ENCODE measurements around the gene ABCA1. TPM values are rescaled to one million over a fixed set of nuclear protein-coding genes. Genes with fewer than 3 reads are reported as not detected.
A peak's percentile ranks its signal among the peaks of the same experiment; 100 is the strongest.

The ABCA1 gene
- total RNA-seq, 4 donors from 2014 or later: 59.2 to 84.1 (median 80.5) TPM

DNA sequence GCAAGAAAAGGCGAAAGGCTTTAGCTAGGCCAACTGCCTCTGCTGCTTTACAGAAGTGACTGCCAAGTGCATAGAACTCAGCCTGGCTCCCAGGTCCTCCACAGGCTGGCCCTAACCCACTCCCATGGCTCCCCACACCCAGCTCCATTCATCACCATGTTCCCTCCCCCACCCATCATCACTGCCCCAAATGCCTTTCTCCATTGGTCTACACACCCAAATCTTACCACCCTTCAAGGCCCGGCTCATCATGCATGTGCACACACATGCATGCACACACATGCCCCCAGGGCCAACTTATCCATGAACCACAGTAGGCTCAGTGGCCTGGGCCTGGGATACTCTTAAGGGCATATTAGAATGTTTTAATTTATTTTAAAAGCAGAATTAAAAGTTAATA, 44.8 kb downstream of the ABCA1 start:
- peaks cover 0 to 37% (median 12%) of the 10 kb centered on the region in 4 donors for H3K4me1 ChIP-seq

DNA sequence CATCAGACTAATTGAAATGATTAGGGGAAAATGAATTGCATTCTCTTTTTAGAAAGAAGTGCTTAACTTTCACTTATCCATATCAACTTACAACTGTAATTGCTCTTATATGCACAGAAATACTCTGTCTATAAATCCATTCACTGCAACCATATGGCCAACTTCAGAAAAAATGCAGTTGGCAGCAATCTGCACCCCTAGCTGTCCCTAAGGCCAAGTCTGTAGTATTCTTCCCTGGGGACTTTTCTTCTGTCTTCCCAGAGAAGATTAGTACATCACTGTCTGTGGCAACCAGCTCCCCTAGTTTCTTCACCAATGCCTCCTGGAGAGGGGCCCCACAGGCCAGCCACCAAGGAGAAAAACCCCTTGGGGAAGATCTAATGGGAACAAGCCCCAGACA, 45.4 kb downstream of the ABCA1 start:
- H3K9me3 ChIP-seq: no peaks in the 10 kb centered on the region
- peaks cover 0 to 41% (median 12%) of the 10 kb centered on the region in 4 donors for H3K4me1 ChIP-seq
- no peaks in the 10 kb centered on the region for H3K27me3 ChIP-seq
- H3K4me3 ChIP-seq: no peak overlapping the region
- TF ChIP-seq, protein P1, sequence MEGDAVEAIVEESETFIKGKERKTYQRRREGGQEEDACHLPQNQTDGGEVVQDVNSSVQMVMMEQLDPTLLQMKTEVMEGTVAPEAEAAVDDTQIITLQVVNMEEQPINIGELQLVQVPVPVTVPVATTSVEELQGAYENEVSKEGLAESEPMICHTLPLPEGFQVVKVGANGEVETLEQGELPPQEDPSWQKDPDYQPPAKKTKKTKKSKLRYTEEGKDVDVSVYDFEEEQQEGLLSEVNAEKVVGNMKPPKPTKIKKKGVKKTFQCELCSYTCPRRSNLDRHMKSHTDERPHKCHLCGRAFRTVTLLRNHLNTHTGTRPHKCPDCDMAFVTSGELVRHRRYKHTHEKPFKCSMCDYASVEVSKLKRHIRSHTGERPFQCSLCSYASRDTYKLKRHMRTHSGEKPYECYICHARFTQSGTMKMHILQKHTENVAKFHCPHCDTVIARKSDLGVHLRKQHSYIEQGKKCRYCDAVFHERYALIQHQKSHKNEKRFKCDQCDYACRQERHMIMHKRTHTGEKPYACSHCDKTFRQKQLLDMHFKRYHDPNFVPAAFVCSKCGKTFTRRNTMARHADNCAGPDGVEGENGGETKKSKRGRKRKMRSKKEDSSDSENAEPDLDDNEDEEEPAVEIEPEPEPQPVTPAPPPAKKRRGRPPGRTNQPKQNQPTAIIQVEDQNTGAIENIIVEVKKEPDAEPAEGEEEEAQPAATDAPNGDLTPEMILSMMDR (IDR thresholded peaks at IDR 0.05): no peak
- no peak for TF ChIP-seq POLR2A (IDR thresholded peaks at IDR 0.05)
- H3K36me3 ChIP-seq: peaks cover 0 to 79% (median 5%) of the 10 kb centered on the region in 3 donors
- no peak overlapping the region for H3K27ac ChIP-seq
- DNase-seq (ENCODE audit: low spot score in 2 of 2): no peak

More for the DNA sequence above, 44.8 kb downstream of the ABCA1 start:
- WGBS, 2 donors: 92 to 94% methylated on average over 2 of the region's 2 CpGs
- Histone ChIP-seq H3K27me3 (no peaks in the 10 kb centered on the region), H3K36me3 (peaks cover 0 to 84% (median 8%) of the 10 kb centered on the region in 3 donors), H3K9me3 (no peaks in the 10 kb centered on the region), H3K4me3 (no peak overlapping the region), H3K27ac (no peak overlapping the region)
- TF ChIP-seq EP300 (IDR thresholded peaks at IDR 0.05): no peak
- TF ChIP-seq POLR2A (IDR thresholded peaks at IDR 0.05): no peak
- TF ChIP-seq, protein P1 (IDR thresholded peaks at IDR 0.05): no peak
- DNase-seq (ENCODE audit: low spot score in 2 of 2): no peak

DNA sequence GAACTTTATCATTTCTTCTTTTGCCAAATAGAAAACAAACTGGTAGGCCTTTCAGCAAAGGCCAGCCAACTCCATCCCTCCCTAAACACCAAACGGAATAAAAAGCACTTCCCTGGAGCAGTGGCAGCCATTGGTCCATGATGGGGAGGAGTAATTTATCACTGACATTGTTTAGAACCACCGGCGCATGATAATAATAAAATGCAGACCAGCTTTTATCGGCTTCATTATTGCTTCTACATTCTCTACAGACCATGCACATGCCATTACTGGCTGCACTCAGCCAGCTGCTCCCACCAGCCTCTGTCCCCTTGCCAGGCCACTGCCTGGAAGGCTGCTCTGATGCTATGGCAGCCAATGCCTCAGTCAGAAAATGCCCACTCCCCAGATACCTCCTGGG, 45.9 kb downstream of the ABCA1 start:
- no peak for TF ChIP-seq POLR2A (IDR thresholded peaks at IDR 0.05)
- no peak for TF ChIP-seq EP300 (IDR thresholded peaks at IDR 0.05)
- TF ChIP-seq, protein P1 (IDR thresholded peaks at IDR 0.05): no peak
- Histone ChIP-seq H3K4me3 (no peak overlapping the region), H3K4me1 (peaks cover 0 to 41% (median 12%) of the 10 kb centered on the region in 4 donors), H3K27me3 (no peaks in the 10 kb centered on the region), H3K9me3 (no peaks in the 10 kb centered on the region), H3K27ac (no peak overlapping the region), H3K36me3 (peaks cover 0 to 79% (median 5%) of the 10 kb centered on the region in 3 donors)
- WGBS, 2 donors: 60 to 65% methylated on average over 4 of the region's 4 CpGs
- no peak for DNase-seq (ENCODE audit: low spot score in 2 of 2)

DNA sequence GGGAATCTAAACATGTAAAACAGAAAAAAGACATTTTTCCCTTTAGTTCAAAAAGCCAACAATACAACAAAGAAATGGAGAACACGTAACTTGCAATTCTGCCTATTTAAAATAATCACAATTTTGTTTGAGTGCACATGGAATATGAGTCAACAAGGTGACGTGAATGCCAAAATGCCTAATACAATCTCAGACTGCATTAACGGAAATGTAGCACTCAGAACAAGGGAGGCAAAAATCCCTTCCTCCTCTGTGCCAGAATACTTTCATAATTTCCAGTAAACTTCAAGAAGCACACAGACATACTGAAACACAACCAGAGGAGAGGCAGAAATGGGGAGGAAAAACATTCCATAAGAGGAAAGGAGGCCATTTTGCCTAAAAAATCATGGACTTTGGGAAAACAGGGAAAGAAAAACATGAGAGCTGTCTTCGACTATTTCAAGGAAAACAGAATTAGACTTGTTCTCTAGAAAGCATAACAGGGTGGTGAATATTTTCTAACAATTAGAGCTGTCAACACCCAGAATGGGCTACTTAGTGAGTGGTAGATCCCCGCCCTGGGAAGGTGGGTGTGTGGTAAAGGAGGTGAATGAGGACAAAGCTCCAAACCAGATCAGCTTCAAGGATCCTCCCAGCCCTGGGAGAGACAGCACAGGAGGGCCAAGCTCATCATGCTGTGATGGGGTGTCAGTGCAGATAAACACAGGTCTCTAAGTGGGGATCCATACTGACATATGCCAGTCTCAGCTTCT, 48.2 kb downstream of the ABCA1 start:
- no peak for DNase-seq (ENCODE audit: low spot score in 2 of 2)
- H3K4me3 ChIP-seq: no peak overlapping the region
- H3K9me3 ChIP-seq: no peaks in the 10 kb centered on the region
- no peaks in the 10 kb centered on the region for H3K27me3 ChIP-seq
- H3K4me1 ChIP-seq: peaks cover 0 to 41% (median 12%) of the 10 kb centered on the region in 4 donors
- 34 to 44% methylated on average over 5 of the region's 5 CpGs for WGBS, 2 donors
- peaks cover 0 to 71% (median 0%) of the 10 kb centered on the region in 3 donors for H3K36me3 ChIP-seq
- peak overlapping the region in 3 of 4 donors; percentile 2 to 72 (median 55) for H3K27ac ChIP-seq
- peak in 1 of 2 donors; percentile 43 for TF ChIP-seq EP300 (IDR thresholded peaks at IDR 0.05)
- TF ChIP-seq POLR2A (IDR thresholded peaks at IDR 0.05): no peak

DNA sequence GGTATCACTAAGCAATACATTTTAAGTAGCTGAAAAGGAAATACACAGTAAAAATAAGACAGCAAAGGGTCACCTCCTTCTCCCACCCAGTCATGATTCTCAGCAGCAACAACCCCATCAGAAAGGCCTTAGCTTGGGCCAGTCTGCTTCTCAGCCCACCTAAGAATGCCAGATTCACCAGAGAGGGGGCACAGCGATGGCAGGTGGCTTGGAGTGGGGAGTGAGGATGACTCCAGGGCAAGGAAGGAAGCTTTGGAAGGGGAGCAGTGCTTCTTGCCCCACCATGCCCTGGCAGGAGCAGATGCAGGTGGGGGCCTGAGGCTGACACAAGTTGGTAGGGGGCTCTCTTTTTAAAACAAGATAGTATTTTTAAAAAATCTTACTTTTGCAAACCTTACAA, 51.4 kb downstream of the ABCA1 start:
- Histone ChIP-seq H3K27ac (no peak overlapping the region), H3K4me3 (no peak overlapping the region), H3K27me3 (no peaks in the 10 kb centered on the region), H3K4me1 (peaks cover 0 to 57% (median 15%) of the 10 kb centered on the region in 4 donors), H3K9me3 (no peaks in the 10 kb centered on the region), H3K36me3 (peaks cover 0 to 41% (median 0%) of the 10 kb centered on the region in 3 donors)
- WGBS, 2 donors: 94% methylated on average over 1 of the region's 1 CpG
- DNase-seq (ENCODE audit: low spot score in 2 of 2): no peak
- TF ChIP-seq, protein P1 (IDR thresholded peaks at IDR 0.05): no peak
- no peak for TF ChIP-seq POLR2A (IDR thresholded peaks at IDR 0.05)
- no peak for TF ChIP-seq EP300 (IDR thresholded peaks at IDR 0.05)
